WI38 (cell line): ENCODE data around the gene PAMR1.

Experiments used
- H3K4me3 ChIP-seq: 2 replicates; pipeline ENCODE4 v1.5.1; 2011; ENCODE audit warnings: low read depth, mild to moderate bottlenecking, control low read depth, low read length
- TF ChIP-seq, protein P1 (sequence below): IDR thresholded peaks from 2 replicates; pipeline ENCODE4 v1.5.1; 2012; ENCODE audit warnings: low read depth, mild to moderate bottlenecking, control low read depth, low read length

PAMR1 gene

GRCh38 chr11:35474688-35475087, 50.7 kb downstream of the PAMR1 start:
- TF ChIP-seq, protein P1, sequence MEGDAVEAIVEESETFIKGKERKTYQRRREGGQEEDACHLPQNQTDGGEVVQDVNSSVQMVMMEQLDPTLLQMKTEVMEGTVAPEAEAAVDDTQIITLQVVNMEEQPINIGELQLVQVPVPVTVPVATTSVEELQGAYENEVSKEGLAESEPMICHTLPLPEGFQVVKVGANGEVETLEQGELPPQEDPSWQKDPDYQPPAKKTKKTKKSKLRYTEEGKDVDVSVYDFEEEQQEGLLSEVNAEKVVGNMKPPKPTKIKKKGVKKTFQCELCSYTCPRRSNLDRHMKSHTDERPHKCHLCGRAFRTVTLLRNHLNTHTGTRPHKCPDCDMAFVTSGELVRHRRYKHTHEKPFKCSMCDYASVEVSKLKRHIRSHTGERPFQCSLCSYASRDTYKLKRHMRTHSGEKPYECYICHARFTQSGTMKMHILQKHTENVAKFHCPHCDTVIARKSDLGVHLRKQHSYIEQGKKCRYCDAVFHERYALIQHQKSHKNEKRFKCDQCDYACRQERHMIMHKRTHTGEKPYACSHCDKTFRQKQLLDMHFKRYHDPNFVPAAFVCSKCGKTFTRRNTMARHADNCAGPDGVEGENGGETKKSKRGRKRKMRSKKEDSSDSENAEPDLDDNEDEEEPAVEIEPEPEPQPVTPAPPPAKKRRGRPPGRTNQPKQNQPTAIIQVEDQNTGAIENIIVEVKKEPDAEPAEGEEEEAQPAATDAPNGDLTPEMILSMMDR: no peak
- no peak overlapping the region for H3K4me3 ChIP-seq

DNA sequence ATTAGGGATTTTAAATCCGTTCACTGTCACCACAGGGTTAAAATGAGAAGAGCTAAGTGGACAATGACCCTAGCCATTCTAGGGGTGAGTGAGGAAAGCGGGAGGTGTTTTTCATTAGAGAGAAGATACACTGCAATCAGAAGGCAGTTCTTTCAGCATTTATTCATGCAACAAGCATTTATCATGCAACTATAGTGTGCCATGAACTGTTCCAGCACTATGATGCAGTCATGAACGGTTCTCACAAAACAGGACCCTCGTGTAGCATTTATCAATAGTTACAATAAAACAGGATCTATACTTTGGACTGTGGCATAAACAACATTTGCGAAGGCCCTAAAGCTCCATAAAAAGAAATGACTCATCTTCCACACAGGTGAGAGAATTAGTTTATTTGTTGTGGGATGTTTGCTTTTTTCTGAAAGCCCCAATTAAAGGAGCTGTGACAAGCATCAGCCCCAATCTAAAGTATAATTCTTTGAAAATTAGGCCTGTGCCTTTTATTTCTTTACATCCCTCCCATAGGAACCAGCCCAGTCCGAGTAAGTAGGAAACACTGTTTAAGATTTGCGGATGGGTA, 51.5 kb downstream of the PAMR1 start:
- H3K4me3 ChIP-seq: no peak overlapping the region
- TF ChIP-seq, protein P1: no peak

GRCh38 chr11:35470616-35471015, 54.8 kb downstream of the PAMR1 start:
- TF ChIP-seq, protein P1: no peak
- H3K4me3 ChIP-seq: no peak overlapping the region

GRCh38 chr11:35466058-35466457, 59.4 kb downstream of the PAMR1 start:
- H3K4me3 ChIP-seq: no peak overlapping the region
- TF ChIP-seq, protein P1: no peak

DNA sequence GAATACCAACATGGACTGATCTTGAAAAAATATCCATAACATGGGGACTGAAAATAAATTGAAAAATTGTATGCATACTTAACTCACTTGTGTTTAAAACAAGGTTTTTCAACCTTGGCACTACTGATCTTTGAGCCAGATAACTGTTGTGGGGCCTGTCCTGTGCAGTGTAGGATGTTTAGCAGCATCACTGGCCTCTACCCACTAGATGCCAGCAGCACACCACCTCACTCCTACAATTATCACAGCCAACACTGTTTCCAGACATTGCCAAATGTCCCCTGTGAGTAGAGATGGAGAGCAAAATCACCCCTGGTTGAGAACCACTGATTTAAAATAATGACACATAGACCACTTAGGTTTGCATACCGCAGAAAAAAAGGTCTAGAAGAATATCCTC, 61.1 kb downstream of the PAMR1 start:
- H3K4me3 ChIP-seq: no peak overlapping the region
- TF ChIP-seq, protein P1: peak; percentile 14; the same call in 1 of the 2 replicates

DNA sequence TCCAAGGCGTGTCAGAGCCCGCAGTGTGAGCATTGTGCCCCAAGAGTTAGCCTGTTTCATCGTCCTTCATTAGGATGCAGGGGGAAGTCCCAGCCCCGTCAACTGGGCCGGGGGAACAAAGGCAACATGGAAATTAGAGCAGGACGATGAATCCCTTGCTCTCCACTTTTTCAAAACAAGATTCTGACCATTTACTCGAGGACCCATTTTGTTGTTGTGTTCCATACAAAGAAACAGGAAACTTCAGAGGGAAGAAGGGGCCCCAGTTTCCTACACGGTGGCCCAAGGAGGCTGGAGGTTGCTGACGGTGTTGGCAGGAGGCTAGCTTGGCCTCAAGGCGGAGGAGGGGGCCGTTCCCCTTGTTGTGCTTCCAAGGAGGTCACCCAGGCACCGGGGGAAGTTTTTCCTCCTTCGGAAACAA, 62.1 kb downstream of the PAMR1 start:
- TF ChIP-seq, protein P1: no peak
- no peak overlapping the region for H3K4me3 ChIP-seq

DNA sequence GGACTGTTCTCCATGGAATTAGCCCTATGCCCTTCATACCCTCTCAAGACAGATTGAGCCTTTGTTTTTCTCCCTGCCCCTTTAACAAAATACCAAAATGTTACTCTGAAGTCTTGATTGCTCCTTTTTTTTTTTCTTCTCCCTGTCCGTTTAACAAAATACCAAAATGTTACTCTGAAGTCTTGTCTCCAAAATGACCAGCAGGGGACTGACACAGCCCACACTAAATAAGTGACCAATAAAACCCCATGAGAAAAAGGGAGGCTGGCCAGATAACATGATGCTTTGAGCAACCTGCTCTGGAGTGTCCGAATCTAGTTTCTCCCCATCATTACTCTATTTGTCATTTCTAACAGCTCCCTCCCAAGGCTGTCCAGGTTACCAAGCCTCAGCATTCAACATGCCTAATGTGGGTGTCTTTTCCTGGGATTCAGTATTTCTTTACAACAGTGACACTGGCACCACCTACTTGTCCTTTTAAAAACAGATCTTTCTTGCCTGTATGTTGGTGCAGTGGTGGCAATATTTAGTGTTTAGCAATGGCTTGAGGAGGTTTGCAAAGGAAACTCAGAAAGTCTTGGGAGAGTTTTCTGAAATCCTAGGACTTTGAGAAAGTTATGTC, 63.4 kb downstream of the PAMR1 start:
- TF ChIP-seq, protein P1: 0 out of 2 replicates have a peak, but pooled peaks have one; percentile 8

More for the DNA sequence above, 63.4 kb downstream of the PAMR1 start:
- no peak overlapping the region for H3K4me3 ChIP-seq
